K562 (cell line): ENCODE data around the gene SKAP1. TPM values are rescaled to one million over a fixed set of nuclear protein-coding genes. Genes with fewer than 3 reads are reported as not detected.

Experiments
- ATAC-seq: fragments of 200-7000 bp; cut with Tn5 transposase; 3 replicates; pipeline ENCODE4 v1.9.1; 2020; ENCODE audit warnings: moderate library complexity
- BruUV-seq: library from RNA; stranded (reverse); fragments of 400-500 nt; replicated peaks from 2 replicates; lab custom pipeline; 2021; lab: Mats Ljungman, UMichigan
- CTCF ChIA-PET: fragments of 300-600 bp; formaldehyde crosslinking; extraction: SDS; loops from one replicate; lab custom pipeline; 2021; ENCODE audit warnings: low intra/inter-chr PET ratio; lab: Yijun Ruan, JAX
- POLR2A ChIA-PET: fragments of 300-600, 350-650 bp; sonication (Branson Sonifier 250); formaldehyde crosslinking; extraction: SDS; loops from one replicate; lab custom pipeline; 2021; ENCODE audit warnings: antibody characterized with exemption, inconsistent platforms; lab: Yijun Ruan, JAX
- DNase-seq, 4 experiments: peaks; one replicate each; pipeline versions ENCODE4 v3.0.0 to v3.0.0-alpha.2; 2011 to 2018; ENCODE audit warnings: low spot score in 3 of 4, mixed read lengths in 3 of 4; ENCODE audit errors: extremely low read depth in 1 of 4
- FAIRE-seq: peaks from 2 replicates; lab custom pipeline; 2011; peaks lifted over from hg19 to GRCh38; lab: Jason Lieb, UNC
- H2AFZ ChIP-seq: 2 replicates; pipeline ENCODE4 v1.6.0; 2011; ENCODE audit warnings: low read depth, low read length, control low read depth, inconsistent platforms
- H3K27ac ChIP-seq: fragments of 200-600 bp; 3 replicates; pipeline ENCODE4 v1.8.0; 2011; ENCODE audit warnings: low read depth, mild to moderate bottlenecking, control low read depth, inconsistent platforms, low read length, moderate library complexity, mixed read lengths; ENCODE audit errors: extremely low read depth
- H3K27me3 ChIP-seq, 2 experiments: fragments of 300-600 bp in 1 of 2; 2 replicates in 1 of 2; 3 replicates in 1 of 2; pipeline versions ENCODE4 v1.6.0 to v1.8.0; 2011; ENCODE audit warnings: inconsistent platforms in 2 of 2, low read length in 2 of 2, mild to moderate bottlenecking in 1 of 2, mixed read lengths in 1 of 2, moderate library complexity in 1 of 2; ENCODE audit not compliant: control insufficient read depth in 2 of 2, insufficient read depth in 2 of 2
- H3K36me3 ChIP-seq: fragments of 300-600 bp; 3 replicates; pipeline ENCODE4 v1.8.0; 2011; ENCODE audit warnings: mild to moderate bottlenecking, low read length, inconsistent platforms; ENCODE audit not compliant: control insufficient read depth, insufficient read depth
- H3K4me1 ChIP-seq, 2 experiments: fragments of 200-600 bp in 1 of 2; replicated peaks in 1 of 2; 2 replicates in 1 of 2; 3 replicates in 1 of 2; pipeline versions ENCODE4 v1.5.1 to v1.8.0; 2011; ENCODE audit warnings: inconsistent platforms in 2 of 2, low read length in 2 of 2, mild to moderate bottlenecking in 1 of 2, mixed read lengths in 1 of 2, moderate library complexity in 1 of 2; ENCODE audit not compliant: control insufficient read depth in 2 of 2, insufficient read depth in 2 of 2
- H3K4me2 ChIP-seq: 2 replicates; pipeline ENCODE4 v1.6.1; 2011; ENCODE audit warnings: low read length, control low read depth, inconsistent platforms, mixed read lengths; ENCODE audit not compliant: insufficient read depth
- H3K4me3 ChIP-seq: fragments of 200-600 bp; sonication (generic), shearing (Covaris generic); 2 replicates; pipeline ENCODE4 v1.5.1; 2016; ENCODE audit warnings: control low read depth, inconsistent platforms
- H3K79me2 ChIP-seq: fragments of 200-600 bp; 3 replicates; pipeline ENCODE4 v1.8.0; 2011; ENCODE audit warnings: low read length, inconsistent platforms; ENCODE audit not compliant: control insufficient read depth, insufficient read depth
- H3K9ac ChIP-seq, 2 experiments: 2 replicates each; pipeline versions ENCODE4 v1.6.0 to v1.6.1; 2011; ENCODE audit warnings: low read depth in 2 of 2, low read length in 2 of 2, control low read depth in 1 of 2, inconsistent platforms in 1 of 2, mild to moderate bottlenecking in 1 of 2, mixed read lengths in 1 of 2; ENCODE audit not compliant: insufficient read depth in 1 of 2
- H3K9me1 ChIP-seq: one replicate; pipeline ENCODE4 v1.6.0; 2011; ENCODE audit warnings: inconsistent platforms, mild to moderate bottlenecking, low read length, moderate library complexity; ENCODE audit not compliant: control insufficient read depth, insufficient read depth
- H3K9me3 ChIP-seq: replicated peaks from 2 replicates; pipeline ENCODE4 v1.5.1; 2011; ENCODE audit warnings: low read depth, low read length, inconsistent platforms; ENCODE audit not compliant: control insufficient read depth, insufficient read depth
- H4K20me1 ChIP-seq: replicated peaks from 2 replicates; pipeline ENCODE4 v1.6.1; 2011; ENCODE audit warnings: low read length, inconsistent platforms, mixed read lengths; ENCODE audit not compliant: control insufficient read depth, insufficient read depth
- CBFA2T3 ChIP-seq: fragments of 450-650 bp; IDR thresholded peaks from 2 replicates; pipeline ENCODE4 v1.6.1; 2017
- PTBP1 ChIP-seq: fragments of 200-400 bp; formaldehyde crosslinking; IDR thresholded peaks from 2 replicates; pipeline ENCODE4 v1.6.1; 2017; ENCODE audit warnings: low read depth, low read length
- TRIM24 ChIP-seq, 2 experiments: fragments of 450-650 bp; IDR thresholded peaks; 2 replicates each; pipeline ENCODE4 v1.6.1; 2016
- YY1 ChIP-seq, 3 experiments: IDR thresholded peaks; 2 replicates each; pipeline ENCODE4 v1.6.1; 2011; ENCODE audit warnings: low read length in 2 of 3, mild to moderate bottlenecking in 2 of 3, moderate library complexity in 2 of 3, borderline replicate concordance in 1 of 3, control low read depth in 1 of 3, low read depth in 1 of 3; ENCODE audit not compliant: insufficient read depth in 3 of 3, insufficient replicate concordance in 2 of 3, control insufficient read depth in 1 of 3, insufficient read length in 1 of 3; ENCODE audit errors: extremely low read depth in 1 of 3
- WGBS: fragments of 100-300 bp; shearing (Covaris generic); methylation state at CpG from one replicate; pipeline ENCODE4 v1.1.6; 2016; ENCODE audit warnings: low coverage, mixed read lengths; ENCODE audit not compliant: insufficient coverage; ENCODE audit errors: missing lambda C conversion rate; 5-methylcytosine and 5-hydroxymethylcytosine counted together
- in situ Hi-C: fragments of 300-500 bp; cut with MboI; formaldehyde crosslinking; loops from 4 replicates; pipeline ENCODE4 v1.15.0; 2018; ENCODE audit warnings: inconsistent platforms, mixed read lengths
- intact Hi-C: fragments of 100-400 bp; cut with micrococcal nuclease; formaldehyde crosslinking; loops from 2 replicates; pipeline ENCODE4 v1.14.2; 2022
- polyA plus RNA-seq, 8 experiments: library from polyadenylated mRNA; depleted of rRNA in 4 of 8; stranded (reverse) in 5 of 8; unstranded in 3 of 8; fragments of >200 nt; fragmentation: Nextera tagmentation in 2 of 8; fragmentation: Illumina TruSeq in 1 of 8; extraction: Ambion mirVana in 2 of 8; extraction: Trizol in 1 of 8; gene quantifications; 2 replicates each; pipeline versions ENCODE4 v1.2.1 to v1.2.3, GENCODE V29; 2011 to 2014; ENCODE audit warnings: inconsistent platforms in 1 of 8, missing spikeins in 1 of 8
- total RNA-seq, 7 experiments: library from RNA; depleted of rRNA in 6 of 7; stranded (reverse); fragments of >200 nt in 6 of 7; fragmentation: Illumina TruSeq in 2 of 7; extraction: Trizol in 2 of 7; gene quantifications; 2 replicates each; pipeline versions ENCODE4 v1.2.1 to v1.2.3, GENCODE V29; 2011 to 2021; ENCODE audit warnings: low replicate concordance in 1 of 7
- TF ChIP-seq, protein P1 (sequence below): sonication (generic); formaldehyde crosslinking; IDR thresholded peaks from 2 replicates; pipeline ENCODE4 v1.8.0; 2022; ENCODE audit warnings: mild to moderate bottlenecking, missing genetic modification reagents

SKAP1 gene
- total and polyA plus RNA-seq, 9 of the 15 experiments (the other 6 are each of a cell fraction or from before 2014, with no cell fraction given) = 0.06 to 0.80 (median 0.10) TPM; not detected in 4

DNA sequence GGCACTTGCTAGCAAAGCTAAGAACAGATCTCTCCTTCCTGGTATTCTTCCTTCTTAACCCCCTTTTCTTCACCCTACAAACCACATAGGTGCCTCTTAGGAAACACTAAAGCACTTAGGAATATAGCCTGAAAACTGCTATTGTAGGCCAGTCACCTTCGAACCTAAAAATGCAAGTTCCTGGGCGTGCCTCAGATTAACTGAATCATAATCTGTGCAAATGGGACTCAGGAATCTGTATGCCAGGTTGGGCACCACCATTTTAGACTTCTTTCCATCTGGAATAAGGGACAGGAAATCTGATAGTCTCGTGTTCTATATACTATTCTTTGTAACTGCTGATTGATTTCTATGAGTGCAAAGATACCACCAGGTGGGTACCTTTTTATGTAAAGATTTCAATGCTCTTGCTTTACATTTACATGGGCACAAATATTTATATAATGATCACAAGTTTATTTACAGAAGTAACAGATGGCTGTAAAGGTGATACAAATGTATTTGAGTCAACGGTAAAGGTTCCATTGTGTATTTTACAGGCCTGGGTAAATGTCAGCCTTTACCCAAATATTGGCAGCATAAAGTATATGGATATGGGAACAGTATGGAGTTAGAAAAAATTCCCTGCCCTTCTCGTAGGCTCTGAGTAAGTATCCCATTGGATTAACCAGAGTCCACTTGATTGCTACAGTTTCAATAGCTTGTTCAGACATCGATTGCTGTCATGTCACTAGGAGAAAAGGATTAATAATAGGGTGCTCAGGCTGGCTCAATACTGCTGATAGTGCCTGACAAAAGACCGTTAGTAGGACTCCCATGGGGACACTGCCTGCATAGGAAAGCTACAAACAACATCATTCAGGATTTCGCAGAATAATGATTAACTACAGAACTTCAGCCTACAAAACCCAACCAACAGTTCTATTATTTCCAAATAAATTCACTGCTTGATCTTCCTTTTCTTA, 197.7 kb downstream of the SKAP1 start:
- Histone ChIP-seq H3K9me3 (no peaks in the 10 kb centered on the region), H3K27me3 (no peaks in the 10 kb centered on the region), H3K4me1 (peaks cover 0 to 3% of the 10 kb centered on the region in 2 experiments; a peak in 2 of 5 replicates), H4K20me1 (no peaks in the 10 kb centered on the region), H3K36me3 (no peaks in the 10 kb centered on the region), H3K4me3 (no peak overlapping the region), H3K4me2 (no peak overlapping the region), H3K9ac (no peak overlapping the region), H3K79me2 (no peaks in the 10 kb centered on the region), H3K27ac (no peak overlapping the region)
- in situ Hi-C loops (no loop called here), intact Hi-C loops (no loop called here)
- FAIRE-seq = no peak
- POLR2A ChIA-PET = interaction anchor here (0.6 kb wide), 1 partner anchor 17 kb away, joined by 3 read pairs; no protein-coding TSS in a partner anchor
- WGBS = 26% methylated on average over 8 of the region's 8 CpGs
- ATAC-seq = no peak
- no TSS peak for BruUV-seq
- TF ChIP-seq TRIM24 (IDR thresholded peaks at IDR 0.05) = no peak
- no peak for TF ChIP-seq PTBP1
- TF ChIP-seq, protein P1, sequence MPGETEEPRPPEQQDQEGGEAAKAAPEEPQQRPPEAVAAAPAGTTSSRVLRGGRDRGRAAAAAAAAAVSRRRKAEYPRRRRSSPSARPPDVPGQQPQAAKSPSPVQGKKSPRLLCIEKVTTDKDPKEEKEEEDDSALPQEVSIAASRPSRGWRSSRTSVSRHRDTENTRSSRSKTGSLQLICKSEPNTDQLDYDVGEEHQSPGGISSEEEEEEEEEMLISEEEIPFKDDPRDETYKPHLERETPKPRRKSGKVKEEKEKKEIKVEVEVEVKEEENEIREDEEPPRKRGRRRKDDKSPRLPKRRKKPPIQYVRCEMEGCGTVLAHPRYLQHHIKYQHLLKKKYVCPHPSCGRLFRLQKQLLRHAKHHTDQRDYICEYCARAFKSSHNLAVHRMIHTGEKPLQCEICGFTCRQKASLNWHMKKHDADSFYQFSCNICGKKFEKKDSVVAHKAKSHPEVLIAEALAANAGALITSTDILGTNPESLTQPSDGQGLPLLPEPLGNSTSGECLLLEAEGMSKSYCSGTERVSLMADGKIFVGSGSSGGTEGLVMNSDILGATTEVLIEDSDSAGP (CRISPR knock-in tag) = no peak
- TF ChIP-seq YY1 (IDR thresholded peaks at IDR 0.05; ENCODE audit: borderline replicate concordance in 1 of 3, control insufficient read depth in 1 of 3, extremely low read depth in 1 of 3, insufficient read depth in 3 of 3, insufficient read length in 1 of 3, insufficient replicate concordance in 2 of 3, low read depth in 1 of 3, low read length in 2 of 3) = peak in 1 of 3 experiments; percentile 46
- TF ChIP-seq CBFA2T3 = peak; percentile 68
- TF ChIP-seq, all 486 proteins: peak for 2
- DNase-seq = no peak
- no peak overlapping the region for H2AFZ ChIP-seq
- CTCF ChIA-PET = no interaction called here
- H3K9me1 ChIP-seq = no peaks in the 10 kb centered on the region
